DOHH2 (cell line): Measurements from ENCODE around the gene FAM227B.
"Not testable (repeated sequence)": the region's sequence is repeated elsewhere in the genome, so short reads cannot be mapped to it uniquely, and the experiment has no call there.

Source experiments
- H3F3A ChIP-seq: fragments of 200-600 bp; sonication (generic), shearing (Covaris generic); 2 replicates; pipeline ENCODE4 v1.6.0; 2016; ENCODE audit warnings: antibody characterized with exemption, mild to moderate bottlenecking; ENCODE audit not compliant: control insufficient read depth, insufficient read depth
- H3K27ac ChIP-seq: fragments of 200-600 bp; sonication (generic); 2 replicates; pipeline ENCODE4 v1.5.1; 2014; ENCODE audit warnings: low read depth, mild to moderate bottlenecking, low read length, moderate library complexity
- H3K27me3 ChIP-seq: fragments of 200-600 bp; sonication (generic); 2 replicates; pipeline ENCODE4 v1.6.1; 2014; ENCODE audit warnings: mild to moderate bottlenecking, low read length, mixed read lengths; ENCODE audit not compliant: control insufficient read depth
- H3K36me3 ChIP-seq: fragments of 200-600 bp; sonication (generic); 2 replicates; pipeline ENCODE4 v1.6.1; 2014; ENCODE audit warnings: mild to moderate bottlenecking, low read length, moderate library complexity, mixed read lengths; ENCODE audit not compliant: control insufficient read depth
- H3K4me1 ChIP-seq: fragments of 200-600 bp; sonication (generic); 2 replicates; pipeline ENCODE4 v1.6.1; 2014; ENCODE audit warnings: mild to moderate bottlenecking, low read length, mixed read lengths; ENCODE audit not compliant: control insufficient read depth
- H3K4me2 ChIP-seq: fragments of 200-600 bp; sonication (generic); 2 replicates; pipeline ENCODE4 v1.6.0; 2014; ENCODE audit warnings: mild to moderate bottlenecking, low read length, moderate library complexity
- H3K4me3 ChIP-seq: fragments of 200-600 bp; sonication (generic); 2 replicates; pipeline ENCODE4 v1.5.1; 2014; ENCODE audit warnings: mild to moderate bottlenecking, low read length, mixed read lengths
- H3K79me2 ChIP-seq: fragments of 200-600 bp; sonication (generic); 2 replicates; pipeline ENCODE4 v1.6.1; 2014; ENCODE audit warnings: mild to moderate bottlenecking, low read length, mixed read lengths; ENCODE audit not compliant: control insufficient read depth
- H3K9me2 ChIP-seq: fragments of 200-600 bp; sonication (generic); replicated peaks from 2 replicates; pipeline ENCODE4 v1.6.1; 2014; ENCODE audit warnings: mild to moderate bottlenecking, low read length, mixed read lengths; ENCODE audit not compliant: control insufficient read depth
- H3K9me3 ChIP-seq: fragments of 200-600 bp; sonication (generic); 2 replicates; pipeline ENCODE4 v1.6.1; 2014; ENCODE audit warnings: antibody characterized with exemption, low read length, mixed read lengths; ENCODE audit not compliant: control insufficient read depth, insufficient read depth
- H4K20me1 ChIP-seq: fragments of 200-600 bp; sonication (generic); 2 replicates; pipeline ENCODE4 v1.6.0; 2014; ENCODE audit warnings: low read depth, mild to moderate bottlenecking, antibody characterized with exemption, low read length, moderate library complexity; ENCODE audit not compliant: control insufficient read depth, insufficient read depth
- EZH2phosphoT487 ChIP-seq: fragments of 200-600 bp; sonication (generic); IDR thresholded peaks from 2 replicates; pipeline ENCODE4 v1.6.1; 2017; ENCODE audit warnings: borderline replicate concordance, mild to moderate bottlenecking, antibody characterized with exemption, low read length, moderate library complexity, mixed read lengths
- TF ChIP-seq, protein P1 (sequence below): fragments of 200-600 bp; sonication (generic); IDR thresholded peaks from one replicate; pipeline ENCODE4 v1.5.1; 2014; ENCODE audit warnings: antibody characterized with exemption, mild to moderate bottlenecking, low read depth, low read length; ENCODE audit not compliant: poor library complexity, severe bottlenecking

The FAM227B gene

DNA sequence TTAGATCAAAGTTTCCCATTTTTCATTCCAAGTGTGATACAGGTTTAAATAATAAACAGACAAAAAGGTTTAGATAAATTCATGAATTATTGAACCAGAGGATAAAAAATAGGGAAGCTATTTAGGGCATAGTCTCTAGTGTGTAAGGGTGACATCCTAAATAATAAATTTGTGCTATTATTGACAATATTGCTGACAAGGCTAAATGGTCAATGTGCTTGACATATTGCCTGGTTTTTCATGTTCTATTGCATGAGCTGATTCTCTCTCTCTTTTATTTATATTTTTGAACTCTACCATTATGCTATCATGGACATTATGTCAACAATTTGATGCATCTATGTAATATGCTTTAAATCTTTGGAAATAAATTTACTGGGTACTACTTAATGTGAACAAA is 141.6 kb downstream of the FAM227B start:
- H3K79me2 ChIP-seq, H3K9me2 ChIP-seq, H3K4me2 ChIP-seq, H3K36me3 ChIP-seq, H4K20me1 ChIP-seq, H3K27ac ChIP-seq, H3K27me3 ChIP-seq, H3F3A ChIP-seq, H3K4me1 ChIP-seq, H3K4me3 ChIP-seq, H3K9me3 ChIP-seq: not testable (repeated sequence)

GRCh38 chr15:49478021-49478420 is 142.6 kb downstream of the FAM227B start:
- H3K79me2 ChIP-seq, H3K4me1 ChIP-seq, H3F3A ChIP-seq, H3K27ac ChIP-seq, H4K20me1 ChIP-seq, H3K9me3 ChIP-seq, H3K4me2 ChIP-seq, H3K4me3 ChIP-seq, H3K27me3 ChIP-seq, H3K9me2 ChIP-seq, H3K36me3 ChIP-seq: not testable (repeated sequence)

DNA sequence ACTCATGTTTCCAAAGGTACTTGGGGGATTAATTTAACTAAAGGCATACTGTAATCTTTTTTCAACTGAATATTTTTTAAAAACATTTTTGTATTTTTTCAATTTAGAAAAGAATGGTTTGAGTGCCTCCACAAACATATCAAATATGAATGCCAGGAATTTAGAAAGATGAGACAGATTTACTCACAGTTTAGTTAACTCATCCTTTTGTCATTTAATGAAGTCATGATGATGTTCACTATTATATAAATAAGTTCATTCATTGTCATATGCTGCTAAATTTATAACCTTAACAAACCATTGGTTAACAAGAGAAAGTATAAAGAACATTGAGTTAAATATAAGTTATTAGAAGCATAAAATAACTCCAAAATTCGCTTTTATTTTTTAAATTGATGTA is 147.6 kb downstream of the FAM227B start:
- Histone ChIP-seq H3K27me3 (no peaks in the 10 kb centered on the region; the same call in 1 of the 2 replicates), H3K36me3 (no peaks in the 10 kb centered on the region), H4K20me1 (no peaks in the 10 kb centered on the region)

GRCh38 chr15:49472338-49472737 is 148.3 kb downstream of the FAM227B start:
- H4K20me1 ChIP-seq: no peaks in the 10 kb centered on the region
- H3K9me2 ChIP-seq: no peaks in the 10 kb centered on the region
- no peaks in the 10 kb centered on the region; the same call in 1 of the 2 replicates for H3K27me3 ChIP-seq
- TF ChIP-seq, protein P1, sequence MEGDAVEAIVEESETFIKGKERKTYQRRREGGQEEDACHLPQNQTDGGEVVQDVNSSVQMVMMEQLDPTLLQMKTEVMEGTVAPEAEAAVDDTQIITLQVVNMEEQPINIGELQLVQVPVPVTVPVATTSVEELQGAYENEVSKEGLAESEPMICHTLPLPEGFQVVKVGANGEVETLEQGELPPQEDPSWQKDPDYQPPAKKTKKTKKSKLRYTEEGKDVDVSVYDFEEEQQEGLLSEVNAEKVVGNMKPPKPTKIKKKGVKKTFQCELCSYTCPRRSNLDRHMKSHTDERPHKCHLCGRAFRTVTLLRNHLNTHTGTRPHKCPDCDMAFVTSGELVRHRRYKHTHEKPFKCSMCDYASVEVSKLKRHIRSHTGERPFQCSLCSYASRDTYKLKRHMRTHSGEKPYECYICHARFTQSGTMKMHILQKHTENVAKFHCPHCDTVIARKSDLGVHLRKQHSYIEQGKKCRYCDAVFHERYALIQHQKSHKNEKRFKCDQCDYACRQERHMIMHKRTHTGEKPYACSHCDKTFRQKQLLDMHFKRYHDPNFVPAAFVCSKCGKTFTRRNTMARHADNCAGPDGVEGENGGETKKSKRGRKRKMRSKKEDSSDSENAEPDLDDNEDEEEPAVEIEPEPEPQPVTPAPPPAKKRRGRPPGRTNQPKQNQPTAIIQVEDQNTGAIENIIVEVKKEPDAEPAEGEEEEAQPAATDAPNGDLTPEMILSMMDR: no peak
- TF ChIP-seq EZH2phosphoT487: no peak
- H3K9me3 ChIP-seq: no peaks in the 10 kb centered on the region
- no peaks in the 10 kb centered on the region for H3K79me2 ChIP-seq
- no peaks in the 10 kb centered on the region for H3F3A ChIP-seq
- H3K4me1 ChIP-seq: no peaks in the 10 kb centered on the region
- no peaks in the 10 kb centered on the region for H3K36me3 ChIP-seq
- no peak overlapping the region for H3K4me3 ChIP-seq
- H3K27ac ChIP-seq: no peak overlapping the region
- H3K4me2 ChIP-seq: no peak overlapping the region

More for the DNA sequence above, 147.6 kb downstream of the FAM227B start:
- no peaks in the 10 kb centered on the region for H3K9me2 ChIP-seq
- TF ChIP-seq, protein P1: no peak
- TF ChIP-seq EZH2phosphoT487: no peak
- no peak overlapping the region for H3K4me3 ChIP-seq
- no peaks in the 10 kb centered on the region for H3K4me1 ChIP-seq
- H3K9me3 ChIP-seq: no peaks in the 10 kb centered on the region
- H3K4me2 ChIP-seq: no peak overlapping the region
- H3K27ac ChIP-seq: no peak overlapping the region
- no peaks in the 10 kb centered on the region for H3K79me2 ChIP-seq
- no peaks in the 10 kb centered on the region for H3F3A ChIP-seq
